NCI-H460 (cell line): Measurements from ENCODE around the gene ZNF79. TPM values are rescaled to one million over a fixed set of nuclear protein-coding genes. Genes with fewer than 3 reads are reported as not detected.
"Not testable (repeated sequence)": the region's sequence is repeated elsewhere in the genome, so short reads cannot be mapped to it uniquely, and the experiment has no call there.

Experiments used
- DNase-seq: peaks from one replicate; pipeline ENCODE4 v3.0.0-alpha.2; 2016; ENCODE audit warnings: low read depth; ENCODE audit errors: extremely low read depth
- total RNA-seq: library from RNA; depleted of rRNA; stranded (reverse); fragments of >200 nt; shearing (Covaris generic); gene quantifications from 2 replicates; pipeline ENCODE4 v1.2.3, GENCODE V29; 2014

Gene ZNF79
- total RNA-seq, 1 experiment from 2014 or later, result 7.9 TPM

- DNase-seq, result no peak
Measured at GRCh38 chr9:127451608-127451857, 27.4 kb downstream of the ZNF79 start.

- DNase-seq, result no peak
Measured at GRCh38 chr9:127451858-127452656, 27.9 kb downstream of the ZNF79 start.

- no peak for DNase-seq
Measured at GRCh38 chr9:127452691-127453090, 28.5 kb downstream of the ZNF79 start.

GRCh38 chr9:127455324-127455992, 31.3 kb downstream of the ZNF79 start:
- DNase-seq, result no peak

- DNase-seq, result no peak
Measured at GRCh38 chr9:127457191-127457878, 33.2 kb downstream of the ZNF79 start.

GRCh38 chr9:127458921-127459320, 34.7 kb downstream of the ZNF79 start:
- DNase-seq, result no peak

- no peak for DNase-seq
Measured at GRCh38 chr9:127463382-127463781, 39.2 kb downstream of the ZNF79 start.

GRCh38 chr9:127463911-127464310, 39.7 kb downstream of the ZNF79 start:
- DNase-seq, result no peak

- DNase-seq, result not testable (repeated sequence)
Measured at GRCh38 chr9:127466407-127466917, 42.3 kb downstream of the ZNF79 start.

GRCh38 chr9:127467621-127468020, 43.4 kb downstream of the ZNF79 start:
- DNase-seq, result no peak

GRCh38 chr9:127470662-127471061, 46.5 kb downstream of the ZNF79 start:
- no peak for DNase-seq

- DNase-seq, result no peak
Measured at GRCh38 chr9:127473501-127473900, 49.3 kb downstream of the ZNF79 start.

- DNase-seq, result no peak
Measured at GRCh38 chr9:127473932-127474331, 49.8 kb downstream of the ZNF79 start.

GRCh38 chr9:127474592-127474991, 50.4 kb downstream of the ZNF79 start:
- DNase-seq, result no peak

GRCh38 chr9:127479507-127480081, 55.4 kb downstream of the ZNF79 start:
- no peak for DNase-seq

GRCh38 chr9:127482662-127483061, 58.5 kb downstream of the ZNF79 start:
- no peak for DNase-seq

- DNase-seq, result no peak
Measured at GRCh38 chr9:127485995-127486394, 61.8 kb downstream of the ZNF79 start.

- no peak for DNase-seq
Measured at GRCh38 chr9:127488946-127489345, 64.8 kb downstream of the ZNF79 start.

GRCh38 chr9:127489471-127490115, 65.4 kb downstream of the ZNF79 start:
- DNase-seq, result no peak

- DNase-seq, result no peak
Measured at GRCh38 chr9:127490535-127491230, 66.5 kb downstream of the ZNF79 start.
